NCI-H446 (cell line): ENCODE data around the gene BPIFB2.
"Not testable (repeated sequence)": the region's sequence is repeated elsewhere in the genome, so short reads cannot be mapped to it uniquely, and the experiment has no call there.

Experiments
- DNase-seq, 2 experiments: peaks; one replicate each; lab custom pipeline; 2025; lab: John Stamatoyannopoulos, UW

Gene BPIFB2

GRCh38 chr20:32971703-32972161, 35.8 kb upstream of the BPIFB2 start:
- DNase-seq: no peak

- DNase-seq: no peak
Measured at GRCh38 chr20:32972181-32973076, 35.1 kb upstream of the BPIFB2 start.

DNA sequence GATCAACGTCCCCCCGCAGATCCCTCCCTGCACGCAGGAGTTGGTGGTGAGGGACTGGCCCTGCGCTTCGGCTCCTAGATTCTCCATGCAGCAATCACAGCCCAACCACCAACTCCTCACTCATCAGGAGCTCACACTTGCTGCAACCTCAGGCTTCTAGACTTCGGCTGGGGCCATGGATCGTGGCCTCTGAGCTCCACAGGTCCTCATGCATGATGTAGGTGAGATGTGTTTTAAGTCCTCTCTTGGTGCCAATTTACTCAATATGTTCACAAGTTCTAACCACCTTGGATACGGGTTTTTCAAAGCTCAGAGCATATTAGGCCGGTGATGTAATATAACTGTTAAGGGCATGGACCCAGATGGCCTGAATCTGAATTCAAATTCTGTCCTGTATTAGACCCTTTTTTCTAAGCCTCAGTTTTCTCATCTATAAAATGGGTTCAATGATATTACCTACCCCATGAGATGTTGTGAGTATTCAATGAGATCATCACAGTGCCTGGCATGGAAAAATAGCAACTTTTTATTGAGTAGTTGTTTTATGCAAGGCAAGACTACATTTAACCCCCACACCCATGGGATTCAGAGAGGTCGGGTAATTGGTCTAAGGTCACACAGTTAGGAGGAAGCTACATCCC, 34.3 kb upstream of the BPIFB2 start:
- DNase-seq: no peak

DNA sequence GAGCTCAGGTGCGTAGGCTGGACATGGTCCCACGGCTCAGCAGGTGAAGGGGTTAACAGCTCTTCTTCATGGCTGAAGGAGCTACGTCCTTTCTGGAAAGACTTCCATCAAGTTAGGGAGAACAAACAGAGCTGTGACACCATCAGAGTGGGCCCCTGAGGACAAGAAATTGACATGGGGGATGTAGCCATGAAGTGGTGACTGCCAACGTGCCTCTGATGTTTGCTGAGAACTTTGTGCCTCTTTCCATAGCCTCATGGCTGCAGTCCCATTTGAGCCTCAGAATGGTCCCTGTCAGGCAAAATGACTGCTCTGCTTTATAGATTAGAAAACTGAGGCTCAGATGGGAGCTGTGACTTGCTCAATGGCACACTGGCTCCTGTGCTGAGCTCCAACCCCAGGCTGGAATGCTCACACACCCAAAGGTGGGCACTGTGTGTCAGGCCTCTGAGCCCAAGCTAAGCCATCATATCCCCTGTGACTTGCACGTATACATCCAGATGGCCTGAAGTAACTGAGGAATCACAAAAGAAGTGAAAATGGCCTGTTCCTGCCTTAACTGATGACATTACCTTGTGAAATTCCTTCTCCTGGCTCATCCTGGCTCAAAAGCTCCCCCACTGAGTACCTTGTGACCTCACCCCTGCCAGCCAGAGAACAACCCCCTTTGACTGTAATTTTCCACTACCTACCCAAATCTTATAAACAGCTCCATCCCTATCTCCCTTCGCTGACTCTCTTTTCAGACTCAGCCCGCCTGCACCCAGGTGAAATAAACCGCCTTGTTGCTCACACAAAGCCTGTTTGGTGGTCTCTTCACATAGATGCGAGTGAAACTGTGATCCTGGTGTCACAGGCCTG, 33.1 kb upstream of the BPIFB2 start:
- DNase-seq: not testable (repeated sequence)

GRCh38 chr20:32975121-32975520, 32.4 kb upstream of the BPIFB2 start:
- not testable (repeated sequence) for DNase-seq

DNA sequence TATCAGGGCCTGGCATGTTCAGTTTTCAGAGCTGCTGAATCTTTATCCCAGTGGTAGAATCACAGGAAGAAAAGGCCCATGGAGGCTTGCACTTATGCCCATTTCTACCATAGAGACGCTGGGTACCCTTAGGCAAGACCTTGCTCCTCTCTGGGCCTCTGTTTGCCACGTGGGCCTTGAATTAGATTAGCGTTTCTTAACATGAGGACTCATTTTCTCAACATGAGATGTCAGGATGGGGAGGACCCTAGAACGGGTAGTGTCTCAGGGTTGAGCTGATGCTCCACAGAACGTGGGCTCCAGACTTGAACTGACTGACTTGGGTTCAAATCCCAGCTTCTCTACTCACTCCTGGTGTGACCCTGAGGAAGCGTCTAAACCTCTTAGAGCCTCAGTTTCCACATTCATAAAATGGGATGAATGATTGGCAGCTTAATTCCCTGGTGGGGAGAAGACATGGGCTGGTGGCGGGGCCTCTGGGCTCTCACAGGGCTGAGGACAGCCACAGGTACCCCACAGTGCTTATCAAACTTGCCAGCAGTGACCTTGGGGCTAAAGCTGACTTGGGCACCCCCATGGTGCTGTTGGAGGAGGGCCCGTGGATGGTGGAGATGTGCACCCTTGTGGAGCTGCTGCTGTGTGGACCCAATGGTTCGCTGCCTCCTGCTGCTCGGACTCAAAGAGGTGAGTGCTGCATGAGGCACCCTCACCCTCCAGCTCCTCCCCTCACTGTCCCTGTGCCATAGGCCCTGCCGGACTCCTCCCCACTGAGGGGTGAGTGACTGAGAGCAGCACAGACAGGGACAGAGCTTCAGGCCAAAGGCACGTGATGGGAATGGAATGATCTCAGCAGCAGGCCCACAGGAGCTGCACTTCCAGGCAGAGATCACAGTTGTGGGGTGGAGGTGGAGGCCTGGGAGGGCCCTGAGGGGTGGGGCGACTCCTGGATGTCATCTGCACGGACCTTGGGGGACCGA, 31.5 kb upstream of the BPIFB2 start:
- no peak for DNase-seq

DNA sequence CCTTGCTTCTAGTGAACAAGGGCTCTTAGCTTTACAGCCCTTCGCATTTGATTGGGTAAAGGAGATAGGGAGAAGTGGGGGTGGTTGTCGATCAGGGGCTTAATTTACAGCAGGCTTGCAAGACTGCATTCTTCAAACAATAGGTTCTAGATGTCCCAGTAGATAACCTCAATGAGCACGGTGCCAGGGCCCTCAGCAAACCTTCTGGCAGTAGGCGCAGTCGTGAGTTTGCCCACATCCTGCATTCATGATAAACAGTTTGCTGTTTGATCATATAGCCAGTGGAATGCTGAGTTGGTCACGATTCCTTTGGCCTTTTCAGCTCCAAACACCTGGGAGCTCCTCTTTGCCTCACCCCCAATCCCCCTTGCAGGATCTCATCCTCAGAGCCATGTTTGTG, 30.8 kb upstream of the BPIFB2 start:
- no peak for DNase-seq

DNA sequence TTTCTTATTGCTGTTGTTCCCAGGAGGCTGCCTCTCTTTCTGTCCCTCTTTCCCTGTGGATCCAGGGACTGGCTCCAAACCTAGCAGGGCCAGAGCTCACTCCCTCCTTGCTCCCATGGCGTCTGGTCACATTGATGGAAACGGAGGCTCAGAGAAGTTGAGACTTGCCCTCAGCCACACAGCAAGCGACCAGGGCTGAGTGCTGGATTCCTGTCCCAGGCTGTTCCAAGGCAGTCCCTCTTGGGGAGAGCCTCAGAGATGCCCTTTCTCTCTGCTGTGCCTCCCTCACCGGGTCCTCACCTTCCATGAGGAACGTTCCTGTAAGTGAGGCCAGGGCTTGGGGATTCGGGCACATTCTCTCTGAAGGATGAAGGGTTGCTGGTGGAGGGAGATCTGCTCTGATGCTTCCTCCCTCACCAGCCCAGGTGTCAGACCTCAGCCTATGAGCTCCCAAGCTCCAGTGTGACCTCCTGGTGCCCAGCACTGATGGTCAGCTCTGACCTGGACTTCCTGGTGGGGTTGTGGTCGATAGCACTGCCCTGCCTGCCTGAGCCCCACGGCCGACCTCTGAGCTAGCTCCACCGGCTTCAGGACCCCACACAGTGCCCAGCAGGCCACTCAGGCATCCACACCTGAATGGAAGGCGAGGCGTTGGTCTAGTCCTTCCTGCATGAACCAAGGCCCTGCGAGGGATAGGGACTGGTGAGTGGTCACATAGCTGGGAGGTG, 30.1 kb upstream of the BPIFB2 start:
- DNase-seq: no peak

- DNase-seq: no peak
Measured at GRCh38 chr20:32978009-32978335, 29.5 kb upstream of the BPIFB2 start.

GRCh38 chr20:32979201-32979998, 28.1 kb upstream of the BPIFB2 start:
- DNase-seq: no peak

DNA sequence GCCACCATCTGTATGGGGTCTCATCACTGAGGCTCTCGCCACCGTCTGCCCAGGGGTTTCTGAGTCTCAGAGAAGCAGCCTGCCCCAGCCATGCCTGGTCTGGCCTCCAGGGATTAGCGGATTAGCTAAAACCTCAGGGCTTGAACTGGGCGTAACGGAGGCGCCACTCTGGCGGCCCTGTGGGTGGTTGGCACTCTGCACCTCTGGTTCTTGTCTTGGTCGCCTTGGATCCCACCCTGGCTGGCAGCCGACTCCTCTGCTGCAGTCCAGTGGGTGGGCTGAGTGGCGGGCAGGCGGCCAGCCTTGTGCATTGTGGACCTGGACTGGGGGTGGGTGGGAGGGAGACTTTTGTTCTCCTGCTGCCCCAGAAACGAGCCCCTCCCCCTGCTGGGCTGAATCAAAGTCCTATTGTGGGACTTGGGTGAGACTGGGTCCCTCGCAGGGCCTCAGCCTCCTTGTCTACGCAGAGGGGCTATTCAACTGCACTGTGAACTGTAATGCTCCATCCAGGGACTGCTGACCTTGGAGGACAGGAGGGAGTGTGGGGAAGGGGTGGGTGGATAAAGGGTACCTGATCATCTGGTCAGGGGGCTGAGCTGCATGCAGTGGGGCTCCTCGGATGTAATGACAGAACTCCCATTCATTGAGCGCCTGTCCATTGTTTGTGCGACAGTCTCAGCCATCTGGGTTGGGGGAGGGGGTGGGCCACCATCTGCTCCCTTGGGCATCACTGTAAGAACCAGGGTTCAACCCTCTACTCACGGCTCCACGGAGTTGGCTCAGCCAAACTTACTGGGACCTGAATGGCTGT, 27.2 kb upstream of the BPIFB2 start:
- peak in 1 of 2 experiments; percentile 46 for DNase-seq

DNA sequence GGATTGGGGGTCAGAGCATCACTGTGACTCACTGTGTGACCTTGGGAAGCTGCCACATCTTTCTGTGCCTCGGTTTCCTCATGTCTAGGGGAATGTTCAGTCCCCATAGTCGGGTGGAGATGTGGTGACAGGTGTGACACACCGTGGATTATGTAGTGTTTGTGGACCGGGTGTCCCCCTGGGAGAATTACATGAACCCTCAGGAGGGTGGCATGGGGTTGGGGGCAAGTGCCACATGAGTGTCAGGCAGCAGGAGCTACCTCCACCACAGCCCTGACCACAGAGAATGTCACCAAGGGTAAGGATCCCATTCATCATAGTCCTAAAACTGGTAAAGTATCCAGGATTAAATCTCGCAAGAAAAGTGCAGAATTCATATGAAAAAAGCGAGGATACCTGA, 26.5 kb upstream of the BPIFB2 start:
- DNase-seq: no peak

DNA sequence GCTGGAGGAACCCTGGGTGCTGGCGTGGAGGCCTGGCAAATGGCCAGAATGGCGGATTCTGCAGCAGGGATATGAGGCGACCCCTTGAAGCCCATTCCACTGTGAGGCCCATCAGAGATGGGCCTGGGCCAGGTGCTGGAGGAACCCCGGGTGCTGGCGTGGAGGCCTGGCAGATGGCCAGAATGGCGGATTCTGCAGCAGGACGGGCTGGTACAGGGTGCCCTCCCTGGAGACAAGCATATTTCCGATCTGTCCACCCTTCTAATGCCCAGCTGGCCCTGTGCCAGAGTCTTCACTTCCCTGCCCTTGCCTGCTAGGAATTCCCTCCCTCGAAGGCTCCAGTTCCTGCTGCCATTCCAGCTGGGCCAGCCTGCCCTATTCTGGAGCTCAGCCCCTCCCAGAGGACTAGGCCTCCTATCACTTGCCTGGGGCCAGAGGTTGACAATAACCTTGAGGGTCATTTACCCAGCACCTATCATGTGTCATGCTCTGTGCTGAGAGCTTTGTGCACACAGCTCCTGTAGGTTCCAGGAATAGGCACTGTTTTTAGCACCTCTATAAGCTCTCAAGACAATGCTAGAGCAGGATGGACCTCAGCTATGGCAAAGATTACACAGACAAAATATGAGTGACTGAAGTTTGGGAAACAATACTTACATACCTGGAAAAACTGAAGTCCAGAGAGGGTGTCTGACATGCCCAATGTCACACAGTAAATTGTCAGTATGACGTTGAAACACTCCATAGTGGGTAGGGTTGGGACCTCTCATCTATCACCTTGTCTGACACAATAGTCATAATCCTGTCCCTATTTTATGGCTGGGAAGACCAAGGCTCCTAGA, 24.7 kb upstream of the BPIFB2 start:
- peak in 1 of 2 experiments; percentile 49 for DNase-seq

GRCh38 chr20:32983459-32984112, 23.9 kb upstream of the BPIFB2 start:
- no peak for DNase-seq

- no peak for DNase-seq
Measured at GRCh38 chr20:32984196-32984595, 23.3 kb upstream of the BPIFB2 start.

DNA sequence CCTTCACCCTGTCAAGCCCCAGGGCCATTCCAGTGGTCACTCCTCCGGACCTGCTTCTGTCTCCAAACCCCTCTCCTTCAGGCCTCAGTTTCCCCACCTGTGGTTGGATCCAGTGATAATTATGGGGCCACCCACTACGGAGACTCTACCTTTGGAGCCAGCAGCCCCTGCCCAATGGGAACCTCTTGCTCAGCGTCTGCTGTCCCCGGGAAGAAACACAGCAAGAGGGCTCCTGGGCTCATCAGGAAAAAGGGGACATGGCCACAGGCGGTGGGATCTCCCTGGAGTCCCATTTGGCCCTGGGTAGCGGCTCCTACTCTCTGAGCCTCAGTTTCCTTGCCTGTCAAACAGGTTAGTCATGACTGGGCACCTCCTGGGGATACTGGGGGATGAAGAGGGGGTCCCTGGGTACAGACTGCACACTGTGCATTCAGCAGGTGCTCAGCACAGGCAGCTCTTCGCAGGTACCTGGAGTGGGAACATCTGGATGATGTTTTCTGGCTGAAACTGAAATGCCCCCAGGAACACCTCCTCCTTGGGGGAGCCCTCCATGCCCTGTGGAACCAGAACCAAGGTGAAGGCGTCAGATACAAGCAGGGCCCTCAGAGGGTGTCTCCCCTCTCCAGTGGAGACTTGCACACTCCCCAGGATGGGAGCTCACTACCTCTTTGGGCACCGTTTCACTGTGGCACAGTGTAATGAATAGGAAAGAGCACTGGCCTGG, 22.7 kb upstream of the BPIFB2 start:
- no peak for DNase-seq

DNA sequence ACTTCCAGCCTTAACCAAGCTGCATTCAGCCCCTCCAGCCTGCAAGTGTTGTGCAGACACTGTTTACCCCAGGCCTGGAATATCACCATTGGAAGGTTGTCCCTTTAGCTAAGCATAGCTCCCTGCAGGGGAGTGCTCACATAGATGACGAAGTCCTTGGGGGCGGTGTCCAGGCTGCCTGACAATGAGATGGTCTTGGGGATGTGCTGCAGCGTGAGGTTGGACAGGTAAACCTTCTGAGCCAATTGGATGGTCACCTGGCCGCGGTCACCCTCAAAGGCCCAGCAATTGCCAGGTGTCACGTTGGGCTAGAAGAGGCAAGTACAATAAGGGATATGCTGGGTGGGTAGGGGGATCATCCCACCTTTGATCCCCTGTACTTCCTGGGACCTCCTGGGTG, 21.9 kb upstream of the BPIFB2 start:
- DNase-seq: no peak
